Measurements from ENCODE around the gene BCAS1.

Gene BCAS1

GRCh38 chr20:53981130-53981529 is 89.3 kb downstream of the BCAS1 start:
- Histone ChIP-seq H3K4me2 (ENCODE audit: low read length) (no peak overlapping the region), H3K27me3 (ENCODE audit: insufficient read depth, low read length) (no peaks in the 10 kb centered on the region), H4K20me1 (ENCODE audit: insufficient read depth, low read length) (no peaks in the 10 kb centered on the region), H2AFZ (ENCODE audit: low read length) (no peak overlapping the region), H3K9me2 (ENCODE audit: low read depth, low read length) (no peaks in the 10 kb centered on the region), H3K9me3 (ENCODE audit: low read length) (peaks cover 7% of the 10 kb centered on the region; the same call in 1 of the 2 replicates), H3K27ac (ENCODE audit: low read depth, low read length, poor library complexity, severe bottlenecking) (no peak overlapping the region), H3K4me1 (ENCODE audit: insufficient read depth, low read length, severe bottlenecking) (no peaks in the 10 kb centered on the region), H3K4me3 (ENCODE audit: low read depth, low read length, poor library complexity, severe bottlenecking) (no peak overlapping the region), H3K36me3 (ENCODE audit: insufficient read depth, low read length) (no peaks in the 10 kb centered on the region), H3K9ac (ENCODE audit: low read length) (no peak overlapping the region), H3F3A (ENCODE audit: insufficient read depth, low read length) (no peaks in the 10 kb centered on the region), H3K79me2 (ENCODE audit: insufficient read depth, low read length) (no peaks in the 10 kb centered on the region)
- TF ChIP-seq CTCF (IDR thresholded peaks at IDR 0.05; ENCODE audit: low read length), result no peak
- TF ChIP-seq EZH2 (IDR thresholded peaks at IDR 0.05; ENCODE audit: borderline replicate concordance, low read length), result no peak

GRCh38 chr20:53980031-53980465 is 90.3 kb downstream of the BCAS1 start:
- H3K9ac ChIP-seq (ENCODE audit: low read length), result no peak overlapping the region
- no peak overlapping the region for H3K4me2 ChIP-seq (ENCODE audit: low read length)
- no peaks in the 10 kb centered on the region for H3K9me2 ChIP-seq (ENCODE audit: low read depth, low read length)
- H2AFZ ChIP-seq (ENCODE audit: low read length), result no peak overlapping the region
- no peaks in the 10 kb centered on the region for H3K27me3 ChIP-seq (ENCODE audit: insufficient read depth, low read length)
- no peaks in the 10 kb centered on the region for H3F3A ChIP-seq (ENCODE audit: insufficient read depth, low read length)
- no peaks in the 10 kb centered on the region for H3K79me2 ChIP-seq (ENCODE audit: insufficient read depth, low read length)
- no peaks in the 10 kb centered on the region for H4K20me1 ChIP-seq (ENCODE audit: insufficient read depth, low read length)
- peaks cover 7% of the 10 kb centered on the region for H3K9me3 ChIP-seq (ENCODE audit: low read length)
- H3K36me3 ChIP-seq (ENCODE audit: insufficient read depth, low read length), result no peaks in the 10 kb centered on the region
- H3K4me1 ChIP-seq (ENCODE audit: insufficient read depth, low read length, severe bottlenecking), result no peaks in the 10 kb centered on the region
- TF ChIP-seq EZH2 (IDR thresholded peaks at IDR 0.05; ENCODE audit: borderline replicate concordance, low read length), result no peak
- no peak for TF ChIP-seq CTCF (IDR thresholded peaks at IDR 0.05; ENCODE audit: low read length)
- H3K27ac ChIP-seq (ENCODE audit: low read depth, low read length, poor library complexity, severe bottlenecking), result no peak overlapping the region
- no peak overlapping the region for H3K4me3 ChIP-seq (ENCODE audit: low read depth, low read length, poor library complexity, severe bottlenecking)

DNA sequence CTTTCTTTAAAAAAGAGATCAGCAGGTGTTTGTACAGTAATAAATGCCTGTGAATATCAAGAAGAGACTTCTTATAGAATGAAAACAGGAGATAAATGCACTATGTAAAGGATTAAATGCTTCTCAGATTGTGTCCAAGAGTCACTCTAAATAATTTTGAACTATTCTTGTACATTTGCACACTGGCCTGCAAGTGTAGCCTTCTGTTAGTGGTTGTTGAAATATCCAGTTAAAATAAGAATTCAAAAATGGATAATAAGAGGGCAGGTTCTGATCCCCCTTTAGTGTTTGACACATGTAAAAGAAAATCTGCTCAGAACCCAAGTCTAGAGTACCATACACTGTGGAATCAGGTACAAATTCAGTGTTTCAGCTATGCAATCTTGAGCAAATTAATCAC is 91.9 kb downstream of the BCAS1 start:
- Histone ChIP-seq H2AFZ (ENCODE audit: low read length) (no peak overlapping the region), H3K79me2 (ENCODE audit: insufficient read depth, low read length) (no peaks in the 10 kb centered on the region), H3K9ac (ENCODE audit: low read length) (no peak overlapping the region), H3K4me1 (ENCODE audit: insufficient read depth, low read length, severe bottlenecking) (no peaks in the 10 kb centered on the region), H3F3A (ENCODE audit: insufficient read depth, low read length) (no peaks in the 10 kb centered on the region), H3K36me3 (ENCODE audit: insufficient read depth, low read length) (no peaks in the 10 kb centered on the region), H3K9me2 (ENCODE audit: low read depth, low read length) (no peaks in the 10 kb centered on the region), H3K27me3 (ENCODE audit: insufficient read depth, low read length) (no peaks in the 10 kb centered on the region), H3K4me3 (ENCODE audit: low read depth, low read length, poor library complexity, severe bottlenecking) (no peak overlapping the region), H3K27ac (ENCODE audit: low read depth, low read length, poor library complexity, severe bottlenecking) (no peak overlapping the region), H4K20me1 (ENCODE audit: insufficient read depth, low read length) (no peaks in the 10 kb centered on the region), H3K9me3 (ENCODE audit: low read length) (peaks cover 11% of the 10 kb centered on the region), H3K4me2 (ENCODE audit: low read length) (no peak overlapping the region)
- TF ChIP-seq EZH2 (IDR thresholded peaks at IDR 0.05; ENCODE audit: borderline replicate concordance, low read length) (no peak), CTCF (IDR thresholded peaks at IDR 0.05; ENCODE audit: low read length) (no peak)
